K562 (cell line): ENCODE results near the gene GATA2. TPM values are rescaled to one million over a fixed set of nuclear protein-coding genes. Genes with fewer than 3 reads are reported as not detected.

Experiments
- AFF4 ChIP-seq: sonication (generic); formaldehyde crosslinking; IDR thresholded peaks from 2 replicates; pipeline ENCODE4 v1.8.0; 2023; ENCODE audit warnings: mild to moderate bottlenecking, missing genetic modification reagents
- E2F3 ChIP-seq: fragments of 250-450 bp; sonication (Bioruptor Pico); IDR thresholded peaks from 2 replicates; pipeline ENCODE4 v1.4.0; 2020; ENCODE audit warnings: mild to moderate bottlenecking
- E4F1 ChIP-seq: fragments of 250-450 bp; sonication (Bioruptor Pico); IDR thresholded peaks from 2 replicates; pipeline ENCODE4 v1.5.0; 2021; ENCODE audit warnings: mild to moderate bottlenecking, borderline replicate concordance
- JUN ChIP-seq, 2 experiments: sonication (generic) in 1 of 2; formaldehyde crosslinking in 1 of 2; IDR thresholded peaks; 2 replicates each; pipeline versions ENCODE4 v1.6.1 to v1.8.0; 2012 to 2022; ENCODE audit warnings: borderline replicate concordance in 2 of 2, mild to moderate bottlenecking in 2 of 2, improper control_type of control experiment in 1 of 2, low read depth in 1 of 2, low read length in 1 of 2, missing genetic modification reagents in 1 of 2
- MAZ ChIP-seq, 2 experiments: fragments of 450-650 bp in 1 of 2; sonication (generic) in 1 of 2; formaldehyde crosslinking; IDR thresholded peaks in 1 of 2; conservative IDR thresholded peaks in 1 of 2; 2 replicates each; pipeline versions ENCODE4 v1.4.0 to v1.5.0; 2020; ENCODE audit warnings: mild to moderate bottlenecking in 1 of 2, missing genetic modification reagents in 1 of 2
- MTA3 ChIP-seq: fragments of 450-650 bp; formaldehyde crosslinking; IDR thresholded peaks from 2 replicates; pipeline ENCODE4 v1.6.1; 2017; ENCODE audit warnings: mild to moderate bottlenecking, borderline replicate concordance
- RHOXF2B ChIP-seq: fragments of 250-450 bp; sonication (Bioruptor Pico); conservative IDR thresholded peaks from 2 replicates; pipeline ENCODE4 v1.5.1; 2021
- TEAD4 ChIP-seq, 2 experiments: sonication (generic) in 1 of 2; formaldehyde crosslinking in 1 of 2; IDR thresholded peaks; 2 replicates each; pipeline versions ENCODE4 v1.6.1 to v1.8.0; 2012 to 2022; ENCODE audit warnings: borderline replicate concordance in 1 of 2, inconsistent platforms in 1 of 2, low read length in 1 of 2, mild to moderate bottlenecking in 1 of 2, missing genetic modification reagents in 1 of 2
- XRCC5 ChIP-seq: fragments of 200-400 bp; formaldehyde crosslinking; IDR thresholded peaks from 2 replicates; pipeline ENCODE4 v1.6.1; 2017; ENCODE audit warnings: low read depth, mild to moderate bottlenecking, low read length
- ZBTB26 ChIP-seq: fragments of 450-650 bp; formaldehyde crosslinking; IDR thresholded peaks from 2 replicates; pipeline ENCODE4 v1.4.0; 2022; ENCODE audit warnings: missing genetic modification characterization
- ZNF280B ChIP-seq: fragments of 250-450 bp; sonication (Bioruptor Pico); IDR thresholded peaks from 2 replicates; pipeline ENCODE4 v1.5.1; 2021; ENCODE audit warnings: mild to moderate bottlenecking
- ZNF324 ChIP-seq: fragments of 250-450 bp; sonication (Bioruptor Pico); IDR thresholded peaks from 2 replicates; pipeline ENCODE4 v1.4.0; 2020; ENCODE audit warnings: mild to moderate bottlenecking
- ZNF717 ChIP-seq: fragments of 250-450 bp; sonication (Bioruptor Pico); IDR thresholded peaks from 2 replicates; pipeline ENCODE4 v1.5.0; 2021
- polyA plus RNA-seq, 8 experiments: library from polyadenylated mRNA; depleted of rRNA in 4 of 8; stranded (reverse) in 5 of 8; unstranded in 3 of 8; fragments of >200 nt; fragmentation: Nextera tagmentation in 2 of 8; fragmentation: Illumina TruSeq in 1 of 8; extraction: Ambion mirVana in 2 of 8; extraction: Trizol in 1 of 8; gene quantifications; 2 replicates each; pipeline versions ENCODE4 v1.2.1 to v1.2.3, GENCODE V29; 2011 to 2014; ENCODE audit warnings: inconsistent platforms in 1 of 8, missing spikeins in 1 of 8
- total RNA-seq, 7 experiments: library from RNA; depleted of rRNA in 6 of 7; stranded (reverse); fragments of >200 nt in 6 of 7; fragmentation: Illumina TruSeq in 2 of 7; extraction: Trizol in 2 of 7; gene quantifications; 2 replicates each; pipeline versions ENCODE4 v1.2.1 to v1.2.3, GENCODE V29; 2011 to 2021; ENCODE audit warnings: low replicate concordance in 1 of 7

GATA2 gene
- total and polyA plus RNA-seq, 9 of the 15 experiments (the other 6 are each of a cell fraction or from before 2014, with no cell fraction given): 8.5 to 218 (median 50.8) TPM

GRCh38 chr3:128497305-128498126 lies 4.5 kb upstream of the GATA2 start (continued):
- TF ChIP-seq AFF4 (no peak; the same call in 1 of the 2 replicates), ZNF717 (CRISPR knock-in tag) (no peak), MTA3 (no peak), E4F1 (CRISPR knock-in tag) (no peak), JUN (IDR thresholded peaks at IDR 0.05; ENCODE audit: borderline replicate concordance, low read depth, low read length) (no peak), JUN (CRISPR knock-in tag; IDR thresholded peaks at IDR 0.05; ENCODE audit: borderline replicate concordance) (no peak), RHOXF2B (no peak), ZBTB26 (CRISPR knock-in tag) (no peak), E2F3 (CRISPR knock-in tag) (no peak), TEAD4 (IDR thresholded peaks at IDR 0.05; ENCODE audit: low read length) (no peak), TEAD4 (CRISPR knock-in tag; IDR thresholded peaks at IDR 0.05; ENCODE audit: borderline replicate concordance) (no peak), MAZ (CRISPR knock-in tag; conservative IDR thresholded peaks at IDR 0.05 in 1 of 2, IDR thresholded peaks at IDR 0.05 in 1 of 2) (peak in 1 of 2 experiments; percentile 88; a peak in 3 of 4 replicates), ZNF324 (CRISPR knock-in tag) (no peak), XRCC5 (no peak), ZNF280B (CRISPR knock-in tag) (no peak)
